ENCODE data around the gene WWOX.

DNA sequence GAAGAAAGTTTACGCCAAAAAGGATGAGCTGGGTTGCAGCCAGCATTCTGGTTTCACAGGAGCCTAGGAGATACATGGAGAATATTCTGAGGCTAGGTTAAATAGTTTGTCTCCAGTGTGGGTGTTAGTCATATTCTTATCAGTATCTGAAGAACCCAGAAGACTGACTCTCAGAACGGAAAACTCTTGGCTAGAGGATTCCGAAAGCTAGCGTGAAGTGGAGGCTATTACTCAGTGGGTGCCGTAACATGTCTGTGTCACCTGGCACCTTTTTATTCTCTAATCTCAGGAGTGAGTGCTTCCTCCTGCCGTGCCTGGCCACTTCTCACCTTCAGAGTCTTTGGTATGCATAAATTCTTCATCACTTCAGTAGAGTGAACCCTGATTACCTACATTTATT lies 199.5 kb downstream of the WWOX start:
- TF ChIP-seq POLR2A (IDR thresholded peaks at IDR 0.05; ENCODE audit: low read length) (no peak), GATA1 (IDR thresholded peaks at IDR 0.05; ENCODE audit: low read depth, low read length) (no peak)
